HEK293T (cell line): Measurements from ENCODE around the gene KIAA1549.

Experiments used
- CTCF ChIA-PET: fragments of 350-600 bp; formaldehyde crosslinking; extraction: SDS; loops from one replicate; lab custom pipeline; 2021; ENCODE audit warnings: antibody characterized with exemption, inconsistent platforms; lab: Yijun Ruan, JAX
- POLR2A ChIA-PET: fragments of 350-600 bp; formaldehyde crosslinking; extraction: SDS; loops from one replicate; lab custom pipeline; 2020; ENCODE audit warnings: antibody characterized with exemption, inconsistent platforms; lab: Yijun Ruan, JAX
- DNase-seq: peaks from one replicate; pipeline ENCODE4 v3.0.0; 2012; ENCODE audit warnings: mixed read lengths; ENCODE audit errors: extremely low spot score
- ARNT ChIP-seq: fragments of 450-650 bp; IDR thresholded peaks from 2 replicates; pipeline ENCODE4 v1.6.1; 2017; ENCODE audit warnings: mild to moderate bottlenecking
- BHLHE40 ChIP-seq: fragments of 450-650 bp; IDR thresholded peaks from 2 replicates; pipeline ENCODE4 v1.6.1; 2016; ENCODE audit warnings: mild to moderate bottlenecking, moderate library complexity, borderline replicate concordance
- CTBP1 ChIP-seq: fragments of 450-650 bp; IDR thresholded peaks from 2 replicates; pipeline ENCODE4 v1.6.1; 2016; ENCODE audit warnings: borderline replicate concordance
- ELF4 ChIP-seq: fragments of 450-650 bp; IDR thresholded peaks from 2 replicates; pipeline ENCODE4 v1.6.1; 2017; ENCODE audit warnings: antibody characterized with exemption
- FOXA1 ChIP-seq: fragments of 450-650 bp; IDR thresholded peaks from 2 replicates; pipeline ENCODE4 v1.6.1; 2016; ENCODE audit warnings: mild to moderate bottlenecking
- FOXK2 ChIP-seq: fragments of 450-650 bp; IDR thresholded peaks from 2 replicates; pipeline ENCODE4 v1.6.1; 2016; ENCODE audit warnings: mild to moderate bottlenecking
- FOXM1 ChIP-seq: fragments of 450-650 bp; IDR thresholded peaks from 2 replicates; pipeline ENCODE4 v1.6.1; 2017; ENCODE audit warnings: mild to moderate bottlenecking, borderline replicate concordance
- HDGF ChIP-seq: fragments of 450-650 bp; IDR thresholded peaks from 2 replicates; pipeline ENCODE4 v1.6.1; 2017; ENCODE audit warnings: antibody characterized with exemption, borderline replicate concordance
- L3MBTL2 ChIP-seq: fragments of 450-650 bp; conservative IDR thresholded peaks from 2 replicates; pipeline ENCODE4 v1.6.1; 2016; ENCODE audit warnings: mild to moderate bottlenecking
- LEF1 ChIP-seq: fragments of 450-650 bp; IDR thresholded peaks from 2 replicates; pipeline ENCODE4 v1.6.1; 2017; ENCODE audit warnings: mild to moderate bottlenecking, borderline replicate concordance
- NFRKB ChIP-seq: fragments of 450-650 bp; IDR thresholded peaks from 2 replicates; pipeline ENCODE4 v1.6.1; 2016; ENCODE audit warnings: mild to moderate bottlenecking, moderate library complexity
- SP1 ChIP-seq: fragments of 450-650 bp; IDR thresholded peaks from 2 replicates; pipeline ENCODE4 v1.6.1; 2017
- SUZ12 ChIP-seq: fragments of 450-650 bp; IDR thresholded peaks from 2 replicates; pipeline ENCODE4 v1.6.1; 2016; ENCODE audit warnings: mild to moderate bottlenecking
- TARDBP ChIP-seq: fragments of 450-650 bp; IDR thresholded peaks from 2 replicates; pipeline ENCODE4 v1.6.1; 2016
- ZNF384 ChIP-seq: fragments of 450-650 bp; IDR thresholded peaks from 2 replicates; pipeline ENCODE4 v1.6.1; 2016
- TF ChIP-seq, protein P1 (sequence below): fragments of 450-650 bp; IDR thresholded peaks from 2 replicates; pipeline ENCODE4 v1.6.1; 2016

Gene KIAA1549

DNA sequence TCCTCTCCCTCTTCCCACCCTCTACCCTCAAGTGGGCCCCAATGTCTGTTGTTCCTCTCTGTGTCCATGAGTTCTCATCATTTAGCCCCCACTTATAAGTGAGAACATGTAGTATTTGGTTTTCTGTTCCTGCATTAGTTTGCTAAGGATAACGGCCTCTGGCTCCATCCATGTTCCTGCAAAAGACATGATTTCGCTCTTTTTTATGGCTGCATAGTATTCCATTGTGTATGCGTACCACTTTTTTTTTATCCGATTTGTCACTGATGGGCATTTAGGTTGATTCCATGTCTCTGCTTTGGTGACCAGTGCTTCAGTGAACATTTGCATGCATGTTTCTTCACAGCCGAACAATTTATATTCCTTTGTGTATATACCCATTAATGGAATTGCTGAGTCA, 131.5 kb downstream of the KIAA1549 start:
- DNase-seq, result no peak
- TF ChIP-seq ZNF384 (no peak), L3MBTL2 (no peak), BHLHE40 (no peak), NFRKB (no peak), FOXA1 (no peak), ARNT (no peak), SUZ12 (no peak), LEF1 (no peak), SP1 (no peak), TARDBP (no peak), ELF4 (no peak), CTBP1 (no peak), FOXM1 (no peak)
- TF ChIP-seq, protein P1, sequence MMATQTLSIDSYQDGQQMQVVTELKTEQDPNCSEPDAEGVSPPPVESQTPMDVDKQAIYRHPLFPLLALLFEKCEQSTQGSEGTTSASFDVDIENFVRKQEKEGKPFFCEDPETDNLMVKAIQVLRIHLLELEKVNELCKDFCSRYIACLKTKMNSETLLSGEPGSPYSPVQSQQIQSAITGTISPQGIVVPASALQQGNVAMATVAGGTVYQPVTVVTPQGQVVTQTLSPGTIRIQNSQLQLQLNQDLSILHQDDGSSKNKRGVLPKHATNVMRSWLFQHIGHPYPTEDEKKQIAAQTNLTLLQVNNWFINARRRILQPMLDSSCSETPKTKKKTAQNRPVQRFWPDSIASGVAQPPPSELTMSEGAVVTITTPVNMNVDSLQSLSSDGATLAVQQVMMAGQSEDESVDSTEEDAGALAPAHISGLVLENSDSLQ, result no peak
- POLR2A ChIA-PET, result no interaction called here
- CTCF ChIA-PET, result no interaction called here

DNA sequence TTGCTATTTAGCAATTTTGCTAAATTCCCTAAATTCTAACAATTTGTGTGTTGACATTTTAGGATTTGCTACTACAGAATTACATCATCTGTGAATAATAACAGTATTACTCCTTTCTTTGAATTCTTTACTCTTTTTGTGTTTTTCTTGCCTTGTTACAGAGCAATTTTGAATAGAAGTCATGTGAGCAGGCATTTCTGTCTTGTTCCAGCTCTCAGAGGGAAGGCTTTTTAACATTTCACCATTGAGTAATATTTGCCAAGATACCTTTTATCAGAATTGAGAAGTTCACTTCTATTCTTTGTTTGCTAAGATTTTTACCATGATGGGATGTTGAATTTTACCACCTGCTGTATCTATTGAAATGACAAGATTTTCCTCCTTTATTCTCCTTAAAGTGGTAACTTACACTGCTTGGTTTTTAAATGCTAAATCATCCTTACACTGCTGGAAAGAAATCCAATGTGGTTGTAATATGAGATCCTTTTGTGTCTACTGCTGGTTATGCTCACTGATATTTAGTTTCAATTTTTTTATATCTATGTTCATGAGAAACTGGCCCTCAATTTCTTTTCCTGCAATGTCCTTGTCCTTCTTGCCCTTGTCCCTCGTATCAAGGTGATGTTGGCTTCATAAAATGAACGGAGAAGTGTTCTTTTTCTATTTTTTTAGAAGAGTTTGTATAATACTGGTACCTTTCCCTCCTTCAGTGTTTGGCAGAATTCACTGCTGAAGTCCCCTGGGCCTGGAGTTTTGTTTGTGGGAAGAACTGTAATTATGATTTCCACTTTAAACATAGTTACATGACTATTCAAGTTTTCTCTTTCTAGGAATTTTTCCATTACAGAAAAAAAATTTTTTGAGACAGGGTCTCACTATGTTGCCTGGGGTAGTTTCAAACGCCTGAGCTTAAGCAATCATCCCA, 132.9 kb downstream of the KIAA1549 start:
- ChIA-PET POLR2A (no interaction called here), CTCF (no interaction called here)
- no peak for DNase-seq
- TF ChIP-seq, protein P1, result no peak
- no peak for TF ChIP-seq FOXM1
- no peak for TF ChIP-seq CTBP1
- no peak for TF ChIP-seq TARDBP
- no peak for TF ChIP-seq FOXK2
- TF ChIP-seq SP1, result no peak
- TF ChIP-seq L3MBTL2, result no peak
- TF ChIP-seq BHLHE40, result no peak
- no peak for TF ChIP-seq LEF1
- TF ChIP-seq SUZ12, result no peak
- TF ChIP-seq HDGF, result no peak
- no peak for TF ChIP-seq ZNF384
- TF ChIP-seq ELF4, result no peak

DNA sequence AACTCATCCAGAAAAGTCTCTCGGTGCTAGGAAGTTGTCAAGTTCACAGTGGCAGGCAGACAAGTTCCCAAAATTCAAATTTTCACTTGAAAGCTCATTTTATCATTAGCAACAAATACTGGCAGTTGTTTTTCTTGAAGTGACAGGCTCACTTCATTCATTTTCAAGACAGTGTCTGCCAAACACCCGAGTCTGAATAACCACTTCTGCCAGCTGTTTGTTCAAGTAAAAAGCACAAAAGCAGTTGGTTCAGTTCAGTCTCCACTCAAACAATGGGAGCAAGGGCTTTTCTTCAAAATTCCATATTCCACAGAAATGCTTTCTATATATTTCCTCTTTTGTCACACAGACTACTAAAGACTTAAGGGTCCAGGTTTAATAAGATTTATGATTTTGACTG, 135.5 kb downstream of the KIAA1549 start:
- ChIA-PET CTCF (no interaction called here), POLR2A (no interaction called here)

DNA sequence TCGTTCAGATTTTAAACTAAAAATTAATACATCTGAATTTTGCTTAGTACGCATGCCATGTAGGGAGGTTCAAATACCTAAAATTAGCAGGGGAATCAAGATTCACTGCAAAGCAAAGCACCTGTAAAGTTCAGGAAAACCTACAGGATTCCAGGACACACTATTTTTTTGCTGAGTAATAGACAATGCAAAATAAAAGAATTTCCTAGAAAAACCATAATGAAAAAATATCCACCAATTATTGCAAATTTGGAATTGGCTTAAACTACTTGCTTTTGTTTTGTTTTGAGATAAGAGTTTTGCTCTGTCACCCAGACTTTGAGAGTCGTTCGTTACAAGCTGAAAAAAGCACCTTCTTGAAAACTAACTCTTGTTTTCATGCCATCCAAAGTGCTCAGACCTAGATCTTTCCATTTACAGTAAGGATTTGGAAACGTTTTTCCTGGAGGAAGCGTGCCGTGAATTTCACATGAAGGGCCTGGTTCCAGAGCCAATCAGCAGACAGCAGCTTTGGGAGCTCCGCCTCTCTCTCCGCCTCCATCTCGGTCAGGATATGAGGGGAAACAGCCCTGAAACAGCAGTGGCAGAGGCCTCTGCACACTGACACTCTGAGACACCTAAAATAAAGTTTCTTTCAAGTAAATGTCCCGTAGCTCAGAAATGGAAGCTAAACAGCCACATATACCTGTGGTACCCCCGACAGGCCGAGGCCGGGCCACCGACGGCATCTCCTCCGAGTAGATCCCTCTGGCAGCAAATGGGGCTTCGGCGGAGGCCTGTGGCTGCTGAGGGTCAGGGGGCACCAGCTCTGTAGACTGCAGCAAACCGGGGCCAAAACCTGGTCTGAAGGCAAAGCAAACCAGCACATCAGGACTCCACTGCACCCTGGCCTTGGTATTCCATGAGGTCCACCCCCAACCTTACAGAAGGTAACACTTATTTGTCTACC, 137.3 kb downstream of the KIAA1549 start:
- POLR2A ChIA-PET, result no interaction called here
- TF ChIP-seq SUZ12, result no peak
- no peak for TF ChIP-seq BHLHE40
- TF ChIP-seq L3MBTL2, result no peak
- no peak for TF ChIP-seq LEF1
- no peak for TF ChIP-seq ARNT
- TF ChIP-seq NFRKB, result no peak
- TF ChIP-seq, protein P1, result no peak
- no peak for TF ChIP-seq TARDBP
- TF ChIP-seq FOXK2, result no peak
- TF ChIP-seq ELF4, result no peak
- TF ChIP-seq CTBP1, result no peak
- no peak for TF ChIP-seq HDGF
- TF ChIP-seq SP1, result no peak
- no peak for TF ChIP-seq FOXM1
- no peak for TF ChIP-seq ZNF384
- CTCF ChIA-PET, result interaction anchor here (0.6 kb wide), 1 partner anchor 12 kb away, joined by 5 read pairs; no protein-coding TSS in a partner anchor

More for the DNA sequence above, 135.5 kb downstream of the KIAA1549 start:
- TF ChIP-seq SP1 (no peak), NFRKB (no peak), BHLHE40 (no peak), FOXA1 (no peak), TARDBP (no peak), HDGF (no peak), FOXM1 (no peak), FOXK2 (no peak), ELF4 (no peak), LEF1 (no peak), ZNF384 (no peak), L3MBTL2 (no peak)
- TF ChIP-seq, protein P1, result no peak
- no peak for DNase-seq

More for the DNA sequence above, 137.3 kb downstream of the KIAA1549 start:
- no peak for DNase-seq
